Effector memory CD8-positive, alpha-beta T cell (primary cell): ENCODE results near the gene SF3B1.
"Not testable (repeated sequence)": the region's sequence is repeated elsewhere in the genome, so short reads cannot be mapped to it uniquely, and the experiment has no call there.

Experiments
- ATAC-seq: fragments of 150-1000 bp; cut with Tn5 transposase; replicated peaks from 2 replicates; pipeline ENCODE4 v1.10.0; 2021; ENCODE audit warnings: mild to moderate bottlenecking, moderate library complexity
- DNase-seq, 3 experiments: peaks; one replicate each; pipeline ENCODE4 v3.0.0; 2021
- H3K27ac Mint-ChIP-seq, 2 donors: one replicate each; pipeline ENCODE4 v1.8.0; 2022; ENCODE audit warnings: mild to moderate bottlenecking in 2 of 2, mixed read lengths in 2 of 2, moderate library complexity in 2 of 2
- H3K27me3 Mint-ChIP-seq, 2 donors: one replicate each; pipeline ENCODE4 v1.8.0; 2022; ENCODE audit warnings: mixed read lengths in 2 of 2
- H3K36me3 Mint-ChIP-seq: one replicate; pipeline ENCODE4 v1.8.0; 2022; ENCODE audit warnings: mild to moderate bottlenecking, moderate library complexity, mixed read lengths; ENCODE audit not compliant: insufficient read depth
- H3K4me1 Mint-ChIP-seq, 2 donors: one replicate each; pipeline ENCODE4 v1.8.0; 2022; ENCODE audit warnings: low read depth in 2 of 2, mixed read lengths in 2 of 2
- H3K4me3 Mint-ChIP-seq, 2 donors: one replicate each; pipeline ENCODE4 v1.8.0; 2022; ENCODE audit warnings: mild to moderate bottlenecking in 2 of 2, mixed read lengths in 2 of 2, moderate library complexity in 2 of 2
- H3K9me3 Mint-ChIP-seq, 2 donors: one replicate each; pipeline ENCODE4 v1.8.0; 2022; ENCODE audit warnings: mixed read lengths in 2 of 2

The SF3B1 gene

GRCh38 chr2:197381641-197382040 lies 53.2 kb downstream of the SF3B1 start:
- H3K4me3 Mint-ChIP-seq = no peak overlapping the region
- no peak overlapping the region for H3K27ac Mint-ChIP-seq
- no peaks in the 10 kb centered on the region for H3K36me3 Mint-ChIP-seq
- H3K9me3 Mint-ChIP-seq = no peaks in the 10 kb centered on the region
- ATAC-seq (no peak), DNase-seq (no peak)
- H3K4me1 Mint-ChIP-seq = peaks cover 5 to 6% of the 10 kb centered on the region in 2 donors
- H3K27me3 Mint-ChIP-seq = peaks cover 0 to 7% of the 10 kb centered on the region in 2 donors

GRCh38 chr2:197379918-197380309 lies 54.9 kb downstream of the SF3B1 start:
- not testable (repeated sequence) for H3K4me3 Mint-ChIP-seq, H3K4me1 Mint-ChIP-seq, ATAC-seq

GRCh38 chr2:197379308-197379917 lies 55.4 kb downstream of the SF3B1 start:
- ATAC-seq, H3K9me3 Mint-ChIP-seq, DNase-seq, H3K36me3 Mint-ChIP-seq, H3K27ac Mint-ChIP-seq, H3K4me3 Mint-ChIP-seq, H3K4me1 Mint-ChIP-seq, H3K27me3 Mint-ChIP-seq: not testable (repeated sequence)

More at GRCh38 chr2:197379918-197380309, 54.9 kb downstream of the SF3B1 start:
- H3K27ac Mint-ChIP-seq, H3K9me3 Mint-ChIP-seq, DNase-seq, H3K36me3 Mint-ChIP-seq, H3K27me3 Mint-ChIP-seq: not testable (repeated sequence)

- peak; percentile 56 to 63 (median 60) for DNase-seq
- no peaks in the 10 kb centered on the region for H3K9me3 Mint-ChIP-seq
- H3K4me3 Mint-ChIP-seq = no peak overlapping the region
These were observed 56.1 kb downstream of the SF3B1 start for GRCh38 chr2:197378494-197379307.

GRCh38 chr2:197378086-197378485 lies 56.7 kb downstream of the SF3B1 start:
- no peaks in the 10 kb centered on the region for H3K36me3 Mint-ChIP-seq
- no peak for ATAC-seq
- H3K4me3 Mint-ChIP-seq = no peak overlapping the region
- peaks cover 0 to 7% of the 10 kb centered on the region in 2 donors for H3K27me3 Mint-ChIP-seq
- H3K9me3 Mint-ChIP-seq = no peaks in the 10 kb centered on the region
- peaks cover 5 to 10% of the 10 kb centered on the region in 2 donors for H3K4me1 Mint-ChIP-seq
- DNase-seq = no peak
- no peak overlapping the region for H3K27ac Mint-ChIP-seq

More at GRCh38 chr2:197378494-197379307, 56.1 kb downstream of the SF3B1 start:
- peak; percentile 62 for ATAC-seq
- Mint-ChIP-seq H3K27ac (no peak overlapping the region), H3K4me1 (peaks cover 5 to 10% of the 10 kb centered on the region in 2 donors), H3K36me3 (no peaks in the 10 kb centered on the region), H3K27me3 (peaks cover 0 to 7% of the 10 kb centered on the region in 2 donors)

- no peak overlapping the region for H3K4me3 Mint-ChIP-seq
- H3K27ac Mint-ChIP-seq = no peak overlapping the region
- H3K9me3 Mint-ChIP-seq = no peaks in the 10 kb centered on the region
- H3K4me1 Mint-ChIP-seq = peaks cover 5 to 10% of the 10 kb centered on the region in 2 donors
- no peak for ATAC-seq
- H3K27me3 Mint-ChIP-seq = peaks cover 0 to 7% of the 10 kb centered on the region in 2 donors
- no peak for DNase-seq
- no peaks in the 10 kb centered on the region for H3K36me3 Mint-ChIP-seq
These were observed 57.2 kb downstream of the SF3B1 start for GRCh38 chr2:197377670-197378069.

GRCh38 chr2:197372592-197372991 lies 62.2 kb downstream of the SF3B1 start:
- Mint-ChIP-seq H3K27ac (no peak overlapping the region), H3K27me3 (no peaks in the 10 kb centered on the region)
- DNase-seq = no peak

GRCh38 chr2:197370664-197371063 lies 64.2 kb downstream of the SF3B1 start:
- not testable (repeated sequence) for H3K4me3 Mint-ChIP-seq, H3K27ac Mint-ChIP-seq, DNase-seq, H3K27me3 Mint-ChIP-seq, H3K9me3 Mint-ChIP-seq, ATAC-seq, H3K36me3 Mint-ChIP-seq
- peaks cover 11 to 16% of the 10 kb centered on the region in 2 donors for H3K4me1 Mint-ChIP-seq

More at GRCh38 chr2:197372592-197372991, 62.2 kb downstream of the SF3B1 start:
- Mint-ChIP-seq H3K9me3 (no peaks in the 10 kb centered on the region), H3K4me1 (peaks cover 11 to 16% of the 10 kb centered on the region in 2 donors), H3K4me3 (no peak overlapping the region), H3K36me3 (no peaks in the 10 kb centered on the region)
- ATAC-seq = no peak

- Mint-ChIP-seq H3K27ac (peak overlapping the region; percentile 18 to 44), H3K4me3 (no peak overlapping the region), H3K9me3 (no peaks in the 10 kb centered on the region), H3K4me1 (peaks cover 11 to 16% of the 10 kb centered on the region in 2 donors), H3K27me3 (no peaks in the 10 kb centered on the region), H3K36me3 (no peaks in the 10 kb centered on the region)
- DNase-seq (no peak), ATAC-seq (no peak)
These were observed 64.9 kb downstream of the SF3B1 start for GRCh38 chr2:197369933-197370320.

- H3K9me3 Mint-ChIP-seq = no peaks in the 10 kb centered on the region
- H3K36me3 Mint-ChIP-seq = no peaks in the 10 kb centered on the region
- ATAC-seq (no peak), DNase-seq (no peak)
- peak overlapping the region; percentile 18 to 44 for H3K27ac Mint-ChIP-seq
- peak overlapping the region in 1 of 2 donors; percentile 33 for H3K4me3 Mint-ChIP-seq
- H3K4me1 Mint-ChIP-seq = peaks cover 11 to 16% of the 10 kb centered on the region in 2 donors
- H3K27me3 Mint-ChIP-seq = no peaks in the 10 kb centered on the region
These were observed 65.4 kb downstream of the SF3B1 start for GRCh38 chr2:197369228-197369932.

- no peak overlapping the region for H3K27ac Mint-ChIP-seq
- no peaks in the 10 kb centered on the region for H3K9me3 Mint-ChIP-seq
- H3K4me1 Mint-ChIP-seq = peaks cover 11 to 12% of the 10 kb centered on the region in 2 donors
- H3K36me3 Mint-ChIP-seq = no peaks in the 10 kb centered on the region
- no peak overlapping the region for H3K4me3 Mint-ChIP-seq
- H3K27me3 Mint-ChIP-seq = no peaks in the 10 kb centered on the region
- DNase-seq (no peak), ATAC-seq (no peak)
These were observed 66.4 kb downstream of the SF3B1 start for GRCh38 chr2:197368412-197368811.

- peaks cover 0 to under 1% of the 10 kb centered on the region in 2 donors for H3K4me1 Mint-ChIP-seq
- H3K27me3 Mint-ChIP-seq = no peaks in the 10 kb centered on the region
- no peak overlapping the region for H3K27ac Mint-ChIP-seq
- H3K4me3 Mint-ChIP-seq = no peak overlapping the region
- H3K9me3 Mint-ChIP-seq = no peaks in the 10 kb centered on the region
- no peaks in the 10 kb centered on the region for H3K36me3 Mint-ChIP-seq
- ATAC-seq = no peak
- DNase-seq = no peak
These were observed 70.8 kb downstream of the SF3B1 start for GRCh38 chr2:197363998-197364397.

- ATAC-seq = no peak
- Mint-ChIP-seq H3K27ac (no peak overlapping the region), H3K36me3 (no peaks in the 10 kb centered on the region), H3K4me1 (peaks cover 0 to 6% of the 10 kb centered on the region in 2 donors), H3K9me3 (no peaks in the 10 kb centered on the region), H3K4me3 (no peak overlapping the region), H3K27me3 (no peaks in the 10 kb centered on the region)
- no peak for DNase-seq
These were observed 74.1 kb downstream of the SF3B1 start for GRCh38 chr2:197360744-197361156.
